ENCODE data around the gene B4GALT3.

Gene B4GALT3

GRCh38 chr1:161159087-161159912, 18.0 kb downstream of the B4GALT3 start, which contains the start of gene USP21:
Gene USP21, plus strand, starts transcription at chr1:161159500. Its CDS starts 1,141 bp downstream, at chr1:161160641.
- Histone ChIP-seq H3K4me3 (ENCODE audit: low read depth, low read length) (peak within 1 kb of the TSS; percentile 94), H3K27me3 (ENCODE audit: control insufficient read depth, insufficient read depth, low read length) (no peaks in the 10 kb centered on the region), H3K9me3 (ENCODE audit: control insufficient read depth, low read length) (no peaks in the 10 kb centered on the region), H3K36me3 (ENCODE audit: control insufficient read depth, insufficient read depth, low read length) (no peaks in the 10 kb centered on the region), H3K27ac (peak within 1 kb of the TSS; percentile 91), H3K4me1 (no peaks in the 10 kb centered on the region), H2AFZ (peak within 1 kb of the TSS; percentile 87), H3K9ac (peak within 1 kb of the TSS; percentile 37), H3K4me2 (ENCODE audit: low read length) (peak within 1 kb of the TSS; percentile 69), H3K79me2 (peaks cover 4% of the 10 kb centered on the region)
- no peak for TF ChIP-seq CTCF (IDR thresholded peaks at IDR 0.05)

GRCh38 chr1:161158316-161159010, 18.8 kb downstream of the B4GALT3 start:
- peak overlapping the region; percentile 94 for H3K4me3 ChIP-seq (ENCODE audit: low read depth, low read length)
- TF ChIP-seq CTCF (IDR thresholded peaks at IDR 0.05) = no peak
- no peaks in the 10 kb centered on the region for H3K36me3 ChIP-seq (ENCODE audit: control insufficient read depth, insufficient read depth, low read length)
- no peaks in the 10 kb centered on the region for H3K27me3 ChIP-seq (ENCODE audit: control insufficient read depth, insufficient read depth, low read length)
- no peaks in the 10 kb centered on the region for H3K4me1 ChIP-seq
- peak overlapping the region; percentile 87 for H2AFZ ChIP-seq
- H3K9me3 ChIP-seq (ENCODE audit: control insufficient read depth, low read length) = no peaks in the 10 kb centered on the region
- H3K4me2 ChIP-seq (ENCODE audit: low read length) = peak overlapping the region; percentile 69
- H3K79me2 ChIP-seq = peaks cover 4% of the 10 kb centered on the region
- H3K27ac ChIP-seq = peak overlapping the region; percentile 91
- no peak overlapping the region for H3K9ac ChIP-seq

- H3K4me1 ChIP-seq = no peaks in the 10 kb centered on the region
These were observed 19.4 kb downstream of the B4GALT3 start for GRCh38 chr1:161157867-161158266.

DNA sequence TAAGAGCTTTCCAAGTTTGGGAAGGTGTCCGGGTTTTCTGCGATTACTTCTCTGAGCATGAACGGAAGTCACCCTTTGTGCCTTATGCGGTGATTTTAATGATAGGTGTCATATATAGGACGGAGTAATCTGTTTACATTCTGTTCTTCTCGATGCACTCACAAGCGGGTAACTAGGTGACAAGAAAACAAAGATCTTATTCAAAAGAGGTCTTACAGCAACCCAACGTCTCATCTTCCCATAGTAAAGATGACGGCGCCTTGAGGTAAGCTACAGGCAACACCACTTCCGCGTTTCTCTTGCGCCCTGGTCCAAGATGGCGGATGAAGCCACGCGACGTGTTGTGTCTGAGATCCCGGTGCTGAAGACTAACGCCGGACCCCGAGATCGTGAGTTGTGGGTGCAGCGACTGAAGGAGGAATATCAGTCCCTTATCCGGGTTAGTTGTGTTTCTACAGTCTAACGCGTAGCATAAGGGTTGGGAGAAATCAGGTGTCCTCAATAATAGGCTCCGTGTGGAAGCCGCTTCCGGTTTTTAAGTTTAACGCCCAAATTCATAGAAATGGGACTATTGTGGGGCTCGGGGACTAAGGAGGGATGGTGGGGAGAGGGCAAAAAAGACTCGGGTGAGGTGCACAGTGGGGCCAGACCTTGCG, 23.5 kb downstream of the B4GALT3 start, which contains the start of gene UFC1:
Gene UFC1 (plus strand): TSS at position 297 of the 656 bp plus-strand sequence. CDS start 20 bp downstream, at position 317.
- no peak within 1 kb of the TSS for H3K9ac ChIP-seq
- peak within 1 kb of the TSS; percentile 78 for H2AFZ ChIP-seq
- H3K27ac ChIP-seq = peak within 1 kb of the TSS; percentile 91
- no peaks in the 10 kb centered on the region for H3K4me1 ChIP-seq
- H3K4me3 ChIP-seq (ENCODE audit: low read depth, low read length) = peak within 1 kb of the TSS; percentile 99
- H3K4me2 ChIP-seq (ENCODE audit: low read length) = peak within 1 kb of the TSS; percentile 71
- no peaks in the 10 kb centered on the region for H3K9me3 ChIP-seq (ENCODE audit: control insufficient read depth, low read length)
- H3K27me3 ChIP-seq (ENCODE audit: control insufficient read depth, insufficient read depth, low read length) = no peaks in the 10 kb centered on the region
- no peaks in the 10 kb centered on the region for H3K79me2 ChIP-seq
- no peak for TF ChIP-seq CTCF (IDR thresholded peaks at IDR 0.05)
- H3K36me3 ChIP-seq (ENCODE audit: control insufficient read depth, insufficient read depth, low read length) = no peaks in the 10 kb centered on the region

More at GRCh38 chr1:161157867-161158266, 19.4 kb downstream of the B4GALT3 start:
- Histone ChIP-seq H3K27me3 (ENCODE audit: control insufficient read depth, insufficient read depth, low read length) (no peaks in the 10 kb centered on the region), H3K4me2 (ENCODE audit: low read length) (no peak overlapping the region), H3K27ac (no peak overlapping the region), H2AFZ (no peak overlapping the region), H3K9ac (no peak overlapping the region), H3K79me2 (peaks cover 4% of the 10 kb centered on the region), H3K4me3 (ENCODE audit: low read depth, low read length) (no peak overlapping the region), H3K36me3 (ENCODE audit: control insufficient read depth, insufficient read depth, low read length) (no peaks in the 10 kb centered on the region), H3K9me3 (ENCODE audit: control insufficient read depth, low read length) (no peaks in the 10 kb centered on the region)
- no peak for TF ChIP-seq CTCF (IDR thresholded peaks at IDR 0.05)

Data from parathyroid adenoma (tissue), 2 donors.